ENCODE measurements around the gene RASGEF1B.

Gene RASGEF1B

GRCh38 chr4:81399306-81400086 is 72.2 kb downstream of the RASGEF1B start:
- DNase-seq (ENCODE audit: low read depth in 1 of 2, low spot score in 1 of 2) = no peak

DNA sequence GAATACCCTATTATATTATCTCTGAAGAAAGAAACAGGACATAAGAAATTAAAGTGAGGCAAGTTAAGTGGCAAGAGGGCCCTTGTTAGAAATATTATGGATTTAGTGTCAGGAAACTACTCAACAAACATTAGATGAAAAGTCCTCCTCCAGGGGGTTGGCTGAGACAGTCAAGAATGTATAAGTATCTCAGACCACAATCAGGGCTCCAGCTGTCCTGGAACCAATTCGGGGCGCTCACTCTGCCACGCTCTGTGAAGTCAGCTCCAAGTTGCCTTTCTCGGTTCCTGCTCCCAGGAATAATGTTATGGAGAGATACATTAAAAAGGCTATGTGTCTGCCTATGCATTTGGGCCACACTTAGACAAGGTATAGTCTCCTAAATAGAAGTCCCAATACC is 73.3 kb downstream of the RASGEF1B start:
- no peak for DNase-seq (ENCODE audit: low read depth in 1 of 2, low spot score in 1 of 2)

DNA sequence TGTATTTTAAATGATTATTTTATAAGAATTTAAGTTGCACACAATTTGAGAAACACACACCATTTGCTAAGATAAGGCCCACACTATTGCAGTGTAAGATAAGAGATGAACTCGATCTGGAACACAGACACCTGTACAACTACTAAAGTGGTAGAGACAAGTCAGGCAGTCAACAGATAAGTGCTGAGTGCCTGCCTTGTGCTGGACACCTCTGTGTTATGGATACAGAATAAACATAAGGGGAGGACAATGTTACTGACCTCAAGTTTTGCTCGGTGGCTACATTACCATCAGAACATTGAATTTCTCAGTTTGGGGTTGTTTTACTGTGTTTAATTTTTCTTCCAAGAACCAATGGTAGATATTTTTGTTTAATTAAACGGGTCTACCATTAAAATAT is 74.1 kb downstream of the RASGEF1B start:
- DNase-seq (ENCODE audit: low read depth in 1 of 2, low spot score in 1 of 2) = no peak

DNA sequence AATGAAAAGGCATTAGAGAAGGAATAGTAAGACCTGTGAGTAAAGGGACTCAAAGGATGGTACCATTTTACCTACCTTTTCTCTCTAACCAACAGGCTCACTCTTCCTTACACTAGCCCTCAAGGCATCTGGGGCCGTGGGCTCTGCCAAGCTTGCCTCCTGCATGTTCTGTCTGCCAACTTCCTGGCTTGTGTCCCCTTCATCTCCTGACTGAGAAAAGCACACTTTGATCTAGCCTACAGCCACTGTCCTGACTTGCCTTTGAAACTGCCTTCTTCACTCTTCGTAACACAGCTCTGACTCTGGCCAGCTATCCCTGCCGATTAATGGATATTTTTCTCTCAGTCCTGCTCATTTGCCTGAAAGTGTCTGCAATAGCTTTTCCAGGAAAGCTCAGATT is 76.5 kb downstream of the RASGEF1B start:
- DNase-seq (ENCODE audit: low read depth in 1 of 2, low spot score in 1 of 2) = no peak

- DNase-seq (ENCODE audit: low read depth in 1 of 2, low spot score in 1 of 2) = no peak
Observed at GRCh38 chr4:81392164-81392563, 79.5 kb downstream of the RASGEF1B start.

GRCh38 chr4:81389720-81390119 is 82.0 kb downstream of the RASGEF1B start:
- DNase-seq (ENCODE audit: low read depth in 1 of 2, low spot score in 1 of 2) = no peak

GRCh38 chr4:81380437-81380836 is 91.3 kb downstream of the RASGEF1B start:
- no peak for DNase-seq (ENCODE audit: low read depth in 1 of 2, low spot score in 1 of 2)

GRCh38 chr4:81378386-81378785 is 93.3 kb downstream of the RASGEF1B start:
- DNase-seq (ENCODE audit: low read depth in 1 of 2, low spot score in 1 of 2) = no peak

DNA sequence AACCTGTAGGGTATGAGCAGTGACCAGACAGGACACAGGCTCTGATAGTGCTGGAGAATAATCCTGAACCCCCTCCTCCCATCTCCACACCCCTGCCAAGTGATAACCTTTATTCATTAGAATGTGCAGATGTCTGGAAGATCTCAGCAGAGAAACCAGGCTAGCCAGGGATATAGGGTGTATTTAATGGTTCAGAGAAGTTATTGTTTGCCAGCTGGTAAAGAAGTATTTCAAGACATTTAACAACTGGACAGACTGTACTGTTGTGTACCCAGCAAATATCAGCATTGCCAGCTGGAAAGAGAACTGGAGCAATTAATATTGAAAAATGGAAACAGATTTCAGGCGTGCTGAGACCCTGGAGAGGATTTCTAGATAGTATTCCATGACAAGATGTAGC is 94.5 kb downstream of the RASGEF1B start:
- no peak for DNase-seq (ENCODE audit: low read depth in 1 of 2, low spot score in 1 of 2)

DNA sequence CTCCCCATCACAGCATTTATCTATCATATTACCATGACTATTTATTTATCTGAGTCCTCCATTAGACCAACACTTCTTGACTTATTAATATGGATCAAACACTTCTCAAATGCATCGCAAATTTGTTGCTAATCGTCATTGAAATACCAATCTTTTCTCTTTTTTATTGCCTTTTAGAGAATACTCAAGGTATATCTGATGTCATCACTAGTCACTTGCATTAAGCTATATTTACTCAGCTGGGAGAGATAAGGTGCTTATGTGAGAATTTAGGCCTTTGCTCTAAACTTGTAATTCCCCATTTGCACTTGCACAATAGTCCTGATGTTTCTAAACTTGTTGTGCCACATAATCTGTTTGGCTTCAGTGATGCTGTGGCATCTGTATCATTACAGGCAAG is 95.0 kb downstream of the RASGEF1B start:
- no peak for DNase-seq (ENCODE audit: low read depth in 1 of 2, low spot score in 1 of 2)
